ENCODE data around the gene UQCR10.

DNA sequence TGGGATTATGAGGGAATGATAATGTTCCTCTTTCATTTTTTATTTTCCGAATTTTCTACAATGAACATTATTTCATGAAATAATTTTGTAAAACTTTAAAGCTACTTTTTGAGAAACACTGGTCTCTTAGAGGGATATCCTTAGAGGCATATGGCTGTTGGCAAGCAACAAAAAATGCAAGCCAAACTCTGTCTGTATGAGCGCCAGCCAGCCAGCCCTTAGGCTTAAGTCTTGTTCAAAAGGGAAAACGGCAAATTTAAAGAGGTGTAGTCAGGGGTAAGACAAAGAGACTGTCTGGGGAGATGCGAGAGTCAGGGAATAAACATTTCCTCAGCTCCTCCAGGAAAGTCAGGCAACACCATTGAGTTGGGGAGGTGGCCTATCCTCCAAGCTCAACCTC lies 48.4 kb downstream of the UQCR10 start:
- TF ChIP-seq POLR2A (IDR thresholded peaks at IDR 0.05) (no peak), EP300 (IDR thresholded peaks at IDR 0.05) (no peak), POLR2AphosphoS5 (IDR thresholded peaks at IDR 0.05) (no peak)
- TF ChIP-seq, protein P1, sequence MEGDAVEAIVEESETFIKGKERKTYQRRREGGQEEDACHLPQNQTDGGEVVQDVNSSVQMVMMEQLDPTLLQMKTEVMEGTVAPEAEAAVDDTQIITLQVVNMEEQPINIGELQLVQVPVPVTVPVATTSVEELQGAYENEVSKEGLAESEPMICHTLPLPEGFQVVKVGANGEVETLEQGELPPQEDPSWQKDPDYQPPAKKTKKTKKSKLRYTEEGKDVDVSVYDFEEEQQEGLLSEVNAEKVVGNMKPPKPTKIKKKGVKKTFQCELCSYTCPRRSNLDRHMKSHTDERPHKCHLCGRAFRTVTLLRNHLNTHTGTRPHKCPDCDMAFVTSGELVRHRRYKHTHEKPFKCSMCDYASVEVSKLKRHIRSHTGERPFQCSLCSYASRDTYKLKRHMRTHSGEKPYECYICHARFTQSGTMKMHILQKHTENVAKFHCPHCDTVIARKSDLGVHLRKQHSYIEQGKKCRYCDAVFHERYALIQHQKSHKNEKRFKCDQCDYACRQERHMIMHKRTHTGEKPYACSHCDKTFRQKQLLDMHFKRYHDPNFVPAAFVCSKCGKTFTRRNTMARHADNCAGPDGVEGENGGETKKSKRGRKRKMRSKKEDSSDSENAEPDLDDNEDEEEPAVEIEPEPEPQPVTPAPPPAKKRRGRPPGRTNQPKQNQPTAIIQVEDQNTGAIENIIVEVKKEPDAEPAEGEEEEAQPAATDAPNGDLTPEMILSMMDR (IDR thresholded peaks at IDR 0.05): no peak

Measured in gastroesophageal sphincter (tissue), 3 donors.